ENCODE measurements around the gene TRAPPC12.

The TRAPPC12 gene

GRCh38 chr2:3483227-3483985 lies 103.9 kb downstream of the TRAPPC12 start:
- TF ChIP-seq CTCF (IDR thresholded peaks at IDR 0.05), result no peak
- H3K27ac ChIP-seq, result no peak overlapping the region

- H3K27ac ChIP-seq, result no peak overlapping the region
These were observed 104.8 kb downstream of the TRAPPC12 start for GRCh38 chr2:3483986-3484960.

GRCh38 chr2:3485166-3485565 lies 105.7 kb downstream of the TRAPPC12 start:
- H3K27ac ChIP-seq, result no peak overlapping the region
- TF ChIP-seq CTCF (IDR thresholded peaks at IDR 0.05), result no peak

More at GRCh38 chr2:3483986-3484960, 104.8 kb downstream of the TRAPPC12 start:
- TF ChIP-seq CTCF (IDR thresholded peaks at IDR 0.05), result no peak
- no peak for TF ChIP-seq ZFX (IDR thresholded peaks at IDR 0.05; ENCODE audit: borderline replicate concordance)

GRCh38 chr2:3486047-3487027 lies 106.8 kb downstream of the TRAPPC12 start:
- no peak for TF ChIP-seq ZFX (IDR thresholded peaks at IDR 0.05; ENCODE audit: borderline replicate concordance)
- no peak for TF ChIP-seq CTCF (IDR thresholded peaks at IDR 0.05)
- H3K27ac ChIP-seq, result no peak overlapping the region

GRCh38 chr2:3487028-3487425 lies 107.5 kb downstream of the TRAPPC12 start:
- TF ChIP-seq CTCF (IDR thresholded peaks at IDR 0.05) (no peak), ZFX (IDR thresholded peaks at IDR 0.05; ENCODE audit: borderline replicate concordance) (no peak)
- H3K27ac ChIP-seq, result no peak overlapping the region

GRCh38 chr2:3487432-3487831 lies 107.9 kb downstream of the TRAPPC12 start:
- TF ChIP-seq CTCF (IDR thresholded peaks at IDR 0.05), result no peak
- TF ChIP-seq ZFX (IDR thresholded peaks at IDR 0.05; ENCODE audit: borderline replicate concordance), result no peak
- no peak overlapping the region for H3K27ac ChIP-seq

All from 22Rv1 (cell line).